CD4-positive, alpha-beta T cell (primary cell): Measurements from ENCODE around the gene CFAP57. TPM values are rescaled to one million over a fixed set of nuclear protein-coding genes. Genes with fewer than 3 reads are reported as not detected.

ENCODE experiments used
- ATAC-seq: fragments of 200-7000 bp; cut with Tn5 transposase; one replicate; pipeline ENCODE4 v1.10.0; 2022; ENCODE audit warnings: mild to moderate bottlenecking; ENCODE audit not compliant: poor library complexity
- CTCF ChIA-PET: fragments of 350-600 bp; sonication (Branson Sonifier 250); formaldehyde crosslinking; loops from one replicate; lab custom pipeline; 2021; ENCODE audit warnings: antibody characterized with exemption, inconsistent platforms; lab: Charles Lee
- POLR2A ChIA-PET: fragments of 350-600 bp; sonication (Branson Sonifier 250); formaldehyde crosslinking; loops from one replicate; lab custom pipeline; 2021; ENCODE audit warnings: antibody characterized with exemption, inconsistent platforms; lab: Charles Lee
- DNase-seq, 14 experiments: peaks; one replicate each; pipeline ENCODE4 v3.0.0-alpha.2; 2013 to 2020; ENCODE audit warnings: mixed read lengths in 2 of 14
- H3K27ac ChIP-seq, 2 donors: one replicate each; pipeline versions ENCODE4 v1.5.1 to v1.7.0; 2013; ENCODE audit warnings: low read length in 2 of 2, low read depth in 1 of 2, mild to moderate bottlenecking in 1 of 2
- H3K27me3 ChIP-seq, 2 experiments: 1 replicate in 1 of 2; 2 replicates in 1 of 2; pipeline versions ENCODE4 v1.6.1 to v1.7.0; 2013; ENCODE audit warnings: low read length in 2 of 2, control low read depth in 1 of 2, mild to moderate bottlenecking in 1 of 2, moderate library complexity in 1 of 2; ENCODE audit not compliant: insufficient read depth in 2 of 2, control insufficient read depth in 1 of 2
- H3K36me3 ChIP-seq: one replicate; pipeline ENCODE4 v1.6.1; 2013; ENCODE audit warnings: low read length, control low read depth; ENCODE audit not compliant: insufficient read depth
- H3K4me1 ChIP-seq: one replicate; pipeline ENCODE4 v1.6.1; 2013; ENCODE audit warnings: low read length, control low read depth; ENCODE audit not compliant: insufficient read depth
- H3K4me3 ChIP-seq: one replicate; pipeline ENCODE4 v1.5.1; 2013; ENCODE audit warnings: mild to moderate bottlenecking, low read length, moderate library complexity
- H3K9me3 ChIP-seq, 2 experiments: 1 replicate in 1 of 2; 2 replicates in 1 of 2; pipeline versions ENCODE4 v1.6.1 to v1.7.0; 2013; ENCODE audit warnings: low read length in 2 of 2, mild to moderate bottlenecking in 2 of 2, control low read depth in 1 of 2, moderate library complexity in 1 of 2; ENCODE audit not compliant: control insufficient read depth in 1 of 2, insufficient read depth in 1 of 2
- H3K27ac Mint-ChIP-seq: one replicate; pipeline ENCODE4 v1.8.0; 2020; ENCODE audit warnings: mixed read lengths
- H3K27me3 Mint-ChIP-seq: one replicate; pipeline ENCODE4 v1.8.0; 2021; ENCODE audit warnings: mixed read lengths
- H3K36me3 Mint-ChIP-seq: one replicate; pipeline ENCODE4 v1.8.0; 2021; ENCODE audit warnings: low read depth, mixed read lengths
- H3K4me1 Mint-ChIP-seq: one replicate; pipeline ENCODE4 v1.8.0; 2021; ENCODE audit warnings: low read depth, mixed read lengths
- H3K4me3 Mint-ChIP-seq: one replicate; pipeline ENCODE4 v1.8.0; 2020; ENCODE audit warnings: mild to moderate bottlenecking, mixed read lengths
- H3K9me3 Mint-ChIP-seq: one replicate; pipeline ENCODE4 v1.8.0; 2020; ENCODE audit warnings: mixed read lengths
- intact Hi-C, 2 experiments: fragments of 100-400 bp; cut with DNase I in 1 of 2; cut with micrococcal nuclease in 1 of 2; formaldehyde crosslinking; loops; one replicate each; pipeline versions ENCODE4 v1.15.1 to v1.9.0; 2023 to 2025; cut with DNase I, micrococcal nuclease
- total RNA-seq, 174 experiments: library from RNA in 2 of 174; stranded (reverse) in 2 of 174; gene quantifications; one replicate each; pipeline ENCODE4 v1.2.3 and lab custom pipeline; 2021 to 2026
- TF ChIP-seq, protein P1 (sequence below): fragments of 200-600 bp; IDR thresholded peaks from one replicate; pipeline ENCODE4 v1.8.0; 2022; ENCODE audit warnings: antibody characterized with exemption, mild to moderate bottlenecking

The CFAP57 gene
- total RNA-seq, 2 experiments from 2014 or later: not detected

GRCh38 chr1:43227143-43227764 lies 55.1 kb downstream of the CFAP57 start:
- intact Hi-C loops: loop anchor here (1.0 to 10.0 kb wide), 6 partner anchors 131 to 708 kb away; partner anchors contain the start of genes ARTN (in 1 of the 2), CDC20 (in 1 of the 2) and PTPRF (in 1 of the 2)
- Histone ChIP-seq H3K36me3 (no peaks in the 10 kb centered on the region), H3K4me3 (no peak overlapping the region), H3K27me3 (no peaks in the 10 kb centered on the region), H3K9me3 (no peaks in the 10 kb centered on the region), H3K4me1 (peaks cover 3% of the 10 kb centered on the region), H3K27ac (no peak overlapping the region)
- H3K9me3 Mint-ChIP-seq: no peaks in the 10 kb centered on the region
- H3K27ac Mint-ChIP-seq: no peak overlapping the region
- CTCF ChIA-PET: interaction anchor here (0.5 to 2.7 kb wide), 9 partner anchors 9 to 708 kb away, joined by 3 to 58 read pairs (median 4); partner anchors contain the start of gene CDC20
- H3K36me3 Mint-ChIP-seq: no peaks in the 10 kb centered on the region
- POLR2A ChIA-PET: interaction anchor here (1.0 to 1.9 kb wide), 3 partner anchors 131 to 188 kb away, joined by 4 to 14 read pairs (median 6); partner anchors contain the start of genes CDC20, MED8 and SZT2
- H3K4me1 Mint-ChIP-seq: no peaks in the 10 kb centered on the region
- no peaks in the 10 kb centered on the region for H3K27me3 Mint-ChIP-seq
- ATAC-seq (peak; percentile 89), DNase-seq (peak; percentile 73 to 91 (median 84))
- TF ChIP-seq, protein P1, sequence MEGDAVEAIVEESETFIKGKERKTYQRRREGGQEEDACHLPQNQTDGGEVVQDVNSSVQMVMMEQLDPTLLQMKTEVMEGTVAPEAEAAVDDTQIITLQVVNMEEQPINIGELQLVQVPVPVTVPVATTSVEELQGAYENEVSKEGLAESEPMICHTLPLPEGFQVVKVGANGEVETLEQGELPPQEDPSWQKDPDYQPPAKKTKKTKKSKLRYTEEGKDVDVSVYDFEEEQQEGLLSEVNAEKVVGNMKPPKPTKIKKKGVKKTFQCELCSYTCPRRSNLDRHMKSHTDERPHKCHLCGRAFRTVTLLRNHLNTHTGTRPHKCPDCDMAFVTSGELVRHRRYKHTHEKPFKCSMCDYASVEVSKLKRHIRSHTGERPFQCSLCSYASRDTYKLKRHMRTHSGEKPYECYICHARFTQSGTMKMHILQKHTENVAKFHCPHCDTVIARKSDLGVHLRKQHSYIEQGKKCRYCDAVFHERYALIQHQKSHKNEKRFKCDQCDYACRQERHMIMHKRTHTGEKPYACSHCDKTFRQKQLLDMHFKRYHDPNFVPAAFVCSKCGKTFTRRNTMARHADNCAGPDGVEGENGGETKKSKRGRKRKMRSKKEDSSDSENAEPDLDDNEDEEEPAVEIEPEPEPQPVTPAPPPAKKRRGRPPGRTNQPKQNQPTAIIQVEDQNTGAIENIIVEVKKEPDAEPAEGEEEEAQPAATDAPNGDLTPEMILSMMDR: peak; percentile 89
- H3K4me3 Mint-ChIP-seq: no peak overlapping the region

GRCh38 chr1:43229826-43230780 lies 58.0 kb downstream of the CFAP57 start:
- H3K36me3 Mint-ChIP-seq: no peaks in the 10 kb centered on the region
- no peak overlapping the region for H3K27ac Mint-ChIP-seq
- DNase-seq: no peak
- no peaks in the 10 kb centered on the region for H3K9me3 ChIP-seq
- ATAC-seq: no peak
- no peaks in the 10 kb centered on the region for H3K9me3 Mint-ChIP-seq
- peaks cover 3% of the 10 kb centered on the region for H3K4me1 ChIP-seq
- H3K4me3 Mint-ChIP-seq: no peak overlapping the region
- H3K4me3 ChIP-seq: no peak overlapping the region
- no peaks in the 10 kb centered on the region for H3K27me3 Mint-ChIP-seq
- H3K4me1 Mint-ChIP-seq: no peaks in the 10 kb centered on the region
- no peak overlapping the region for H3K27ac ChIP-seq
- POLR2A ChIA-PET: no interaction called here
- H3K27me3 ChIP-seq: no peaks in the 10 kb centered on the region
- intact Hi-C loops: loop anchor here (5.0 to 10.0 kb wide), 3 partner anchors 302 to 705 kb away; partner anchors contain the start of genes ARTN (in 1 of the 2) and PTPRF (in 1 of the 2)
- H3K36me3 ChIP-seq: no peaks in the 10 kb centered on the region
- CTCF ChIA-PET: interaction anchor here (2.6 kb wide), 1 partner anchor 184 kb away, joined by 8 read pairs; no protein-coding TSS in a partner anchor
- TF ChIP-seq, protein P1: no peak

GRCh38 chr1:43232074-43232473 lies 59.9 kb downstream of the CFAP57 start:
- TF ChIP-seq, protein P1: no peak
- CTCF ChIA-PET: interaction anchor here (2.6 kb wide), 1 partner anchor 182 kb away, joined by 8 read pairs; no protein-coding TSS in a partner anchor
- no peak overlapping the region for H3K4me3 ChIP-seq

More at GRCh38 chr1:43232074-43232473, 59.9 kb downstream of the CFAP57 start:
- H3K27me3 Mint-ChIP-seq: no peaks in the 10 kb centered on the region
- intact Hi-C loops: no loop called here
- Histone ChIP-seq H3K27me3 (no peaks in the 10 kb centered on the region), H3K9me3 (no peaks in the 10 kb centered on the region), H3K27ac (no peak overlapping the region), H3K36me3 (no peaks in the 10 kb centered on the region), H3K4me1 (peaks cover 2% of the 10 kb centered on the region)
- no peak for DNase-seq
- POLR2A ChIA-PET: no interaction called here
- H3K4me1 Mint-ChIP-seq: no peaks in the 10 kb centered on the region
- H3K9me3 Mint-ChIP-seq: no peaks in the 10 kb centered on the region
- no peak overlapping the region for H3K27ac Mint-ChIP-seq
- no peak for ATAC-seq
- no peaks in the 10 kb centered on the region for H3K36me3 Mint-ChIP-seq
- H3K4me3 Mint-ChIP-seq: no peak overlapping the region
